Epidermal melanocyte (primary cell): ENCODE data around the gene TP53I11.
A peak's percentile ranks its signal among the peaks of the same experiment; 100 is the strongest.

Experiments
- DNase-seq: peaks from one replicate; pipeline ENCODE4 v3.0.0; 2011; ENCODE audit warnings: low spot score; ENCODE audit not compliant: insufficient read length

The TP53I11 gene

GRCh38 chr11:44950625-44951476, at the start of gene TP53I11:
TSS of gene TP53I11 (minus strand) at chr11:44950883. CDS start at chr11:44938335, 12,548 bp downstream.
- peak; percentile 72 for DNase-seq

GRCh38 chr11:44999068-44999467, 48.4 kb upstream of the TP53I11 start:
- DNase-seq = no peak

GRCh38 chr11:44998051-44998450, 47.4 kb upstream of the TP53I11 start:
- DNase-seq = no peak

GRCh38 chr11:44997566-44997965, 46.9 kb upstream of the TP53I11 start:
- DNase-seq = no peak

GRCh38 chr11:44994753-44995152, 44.1 kb upstream of the TP53I11 start:
- DNase-seq = no peak

- no peak for DNase-seq
These were observed 43.5 kb upstream of the TP53I11 start for GRCh38 chr11:44993971-44994704.

GRCh38 chr11:44992774-44993173, 42.1 kb upstream of the TP53I11 start:
- no peak for DNase-seq

- DNase-seq = no peak
These were observed 41.5 kb upstream of the TP53I11 start for GRCh38 chr11:44992181-44992582.

- no peak for DNase-seq
These were observed 40.0 kb upstream of the TP53I11 start for GRCh38 chr11:44990665-44991064.

GRCh38 chr11:44989831-44990566, 39.3 kb upstream of the TP53I11 start:
- DNase-seq = no peak

- DNase-seq = no peak
These were observed 38.4 kb upstream of the TP53I11 start for GRCh38 chr11:44988981-44989635.

- no peak for DNase-seq
These were observed 37.4 kb upstream of the TP53I11 start for GRCh38 chr11:44988111-44988510.

GRCh38 chr11:44987506-44987905, 36.8 kb upstream of the TP53I11 start:
- DNase-seq = no peak

- DNase-seq = no peak
These were observed 35.6 kb upstream of the TP53I11 start for GRCh38 chr11:44986315-44986714.

- no peak for DNase-seq
These were observed 35.0 kb upstream of the TP53I11 start for GRCh38 chr11:44985721-44986120.

- DNase-seq = no peak
These were observed 33.1 kb upstream of the TP53I11 start for GRCh38 chr11:44983786-44984185.

- no peak for DNase-seq
These were observed 31.9 kb upstream of the TP53I11 start for GRCh38 chr11:44982496-44983062.

GRCh38 chr11:44980533-44981427, 30.1 kb upstream of the TP53I11 start:
- no peak for DNase-seq

- no peak for DNase-seq
These were observed 29.1 kb upstream of the TP53I11 start for GRCh38 chr11:44979543-44980399.
